H1 (cell line): ENCODE measurements around the gene FGF19. TPM values are rescaled to one million over a fixed set of nuclear protein-coding genes. Genes with fewer than 3 reads are reported as not detected.

Experiments
- CTCF ChIA-PET: fragments of 300-600 bp; sonication (Branson Sonifier 250); formaldehyde crosslinking; loops from one replicate; lab custom pipeline; 2021; ENCODE audit not compliant: partially characterized antibody; lab: Charles Lee
- POLR2A ChIA-PET: fragments of 300-600 bp; sonication (Branson Sonifier 250); formaldehyde crosslinking; loops from one replicate; lab custom pipeline; 2021; ENCODE audit warnings: inconsistent platforms; ENCODE audit not compliant: partially characterized antibody; lab: Charles Lee
- DNase-seq, 2 experiments: peaks; one replicate each; pipeline versions ENCODE4 v3.0.0 to v3.0.0-alpha.2; 2010 to 2022; ENCODE audit warnings: low spot score in 2 of 2, low read depth in 1 of 2, mixed read lengths in 1 of 2
- FAIRE-seq: peaks from 2 replicates; lab custom pipeline; 2011; peaks lifted over from hg19 to GRCh38; lab: Jason Lieb, UNC
- H2AFZ ChIP-seq: 2 replicates; pipeline ENCODE4 v1.8.1; 2012; ENCODE audit warnings: low read length, inconsistent platforms
- H2AK5ac ChIP-seq: 2 replicates; pipeline ENCODE4 v1.6.1; 2013; ENCODE audit warnings: low read depth, low read length
- H2BK120ac ChIP-seq: replicated peaks from 2 replicates; pipeline ENCODE3; 2013; ENCODE audit warnings: low read depth, low read length, inconsistent platforms
- H2BK12ac ChIP-seq: 2 replicates; pipeline ENCODE4 v1.6.1; 2013; ENCODE audit warnings: low read depth, low read length
- H2BK15ac ChIP-seq: 2 replicates; pipeline ENCODE4 v1.6.1; 2013; ENCODE audit warnings: low read length
- H2BK20ac ChIP-seq: 2 replicates; pipeline ENCODE4 v1.6.1; 2013; ENCODE audit warnings: low read length
- H2BK5ac ChIP-seq: 2 replicates; pipeline ENCODE4 v1.6.1; 2013; ENCODE audit warnings: low read depth, low read length
- H3K14ac ChIP-seq: 2 replicates; pipeline ENCODE4 v1.6.1; 2013; ENCODE audit warnings: inconsistent platforms; ENCODE audit not compliant: insufficient read length
- H3K18ac ChIP-seq: 2 replicates; pipeline ENCODE4 v1.6.1; 2013; ENCODE audit warnings: low read length; ENCODE audit errors: extremely low read depth
- H3K23ac ChIP-seq: 2 replicates; pipeline ENCODE4 v1.6.1; 2013; ENCODE audit warnings: inconsistent platforms; ENCODE audit not compliant: insufficient read length
- H3K23me2 ChIP-seq: 2 replicates; pipeline ENCODE4 v1.6.1; 2013; ENCODE audit warnings: low read depth, low read length
- H3K27ac ChIP-seq: 2 replicates; pipeline ENCODE4 v1.6.1; 2011; ENCODE audit warnings: low read depth, low read length, inconsistent platforms
- H3K27me3 ChIP-seq, 4 experiments: replicated peaks in 1 of 4; 1 replicate in 1 of 4; 2 replicates in 3 of 4; pipeline versions ENCODE4 v1.6.1 to v1.8.1; 2011 to 2013; ENCODE audit warnings: low read length in 3 of 4, mild to moderate bottlenecking in 3 of 4, inconsistent platforms in 2 of 4, mixed read lengths in 2 of 4, moderate library complexity in 1 of 4; ENCODE audit not compliant: control insufficient read depth in 3 of 4, insufficient read depth in 3 of 4; ENCODE audit errors: extremely low read depth in 1 of 4
- H3K36me3 ChIP-seq, 4 experiments: 2 replicates each; pipeline versions ENCODE4 v1.6.1 to v1.8.1; 2011 to 2013; ENCODE audit warnings: mild to moderate bottlenecking in 4 of 4, low read length in 3 of 4, moderate library complexity in 2 of 4, control low read depth in 1 of 4, inconsistent platforms in 1 of 4; ENCODE audit not compliant: insufficient read depth in 4 of 4, control insufficient read depth in 2 of 4
- H3K4ac ChIP-seq: replicated peaks from 2 replicates; pipeline ENCODE3; 2013; ENCODE audit warnings: low read length, low read depth, mixed read lengths, inconsistent platforms; ENCODE audit not compliant: insufficient read length
- H3K4me1 ChIP-seq, 4 experiments: replicated peaks in 1 of 4; 1 replicate in 1 of 4; 2 replicates in 3 of 4; pipeline versions ENCODE4 v1.6.1 to v1.8.1; 2011 to 2013; ENCODE audit warnings: low read length in 3 of 4, inconsistent platforms in 2 of 4, mixed read lengths in 1 of 4; ENCODE audit not compliant: insufficient read depth in 4 of 4, control insufficient read depth in 3 of 4
- H3K4me2 ChIP-seq, 2 experiments: 2 replicates each; pipeline versions ENCODE4 v1.6.1 to v1.8.1; 2011 to 2013; ENCODE audit warnings: low read depth in 2 of 2, low read length in 2 of 2, control low read depth in 1 of 2, inconsistent platforms in 1 of 2, mild to moderate bottlenecking in 1 of 2; ENCODE audit not compliant: insufficient read depth in 1 of 2
- H3K4me3 ChIP-seq, 4 experiments: fragments of 200-600, 300-600 bp in 1 of 4; sonication (generic), shearing (Covaris generic), sonication (Bioruptor Twin) in 1 of 4; 2 replicates each; pipeline versions ENCODE4 v1.5.1 to v1.8.1; 2011 to 2016; ENCODE audit warnings: low read length in 4 of 4, low read depth in 3 of 4, control low read depth in 2 of 4, inconsistent platforms in 2 of 4, mild to moderate bottlenecking in 2 of 4, mixed read lengths in 1 of 4, moderate library complexity in 1 of 4; ENCODE audit not compliant: insufficient read depth in 2 of 4; ENCODE audit errors: extremely low read depth in 1 of 4
- H3K56ac ChIP-seq: replicated peaks from 2 replicates; pipeline ENCODE3; 2013; ENCODE audit warnings: low read depth, mild to moderate bottlenecking, mixed read lengths, low read length, inconsistent platforms; ENCODE audit not compliant: insufficient read length
- H3K79me1 ChIP-seq: 2 replicates; pipeline ENCODE4 v1.6.1; 2013; ENCODE audit warnings: low read depth, low read length, control low read depth
- H3K79me2 ChIP-seq, 2 experiments: 2 replicates each; pipeline versions ENCODE4 v1.6.1 to v1.8.1; 2012 to 2013; ENCODE audit warnings: low read length in 2 of 2, mild to moderate bottlenecking in 2 of 2, inconsistent platforms in 1 of 2; ENCODE audit not compliant: insufficient read depth in 2 of 2, control insufficient read depth in 1 of 2
- H3K9ac ChIP-seq, 4 experiments: replicated peaks in 1 of 4; 1 replicate in 1 of 4; 2 replicates in 3 of 4; pipeline versions ENCODE4 v1.6.1 to v1.8.1; 2011 to 2013; ENCODE audit warnings: low read depth in 3 of 4, low read length in 3 of 4, control low read depth in 2 of 4, mild to moderate bottlenecking in 2 of 4, moderate library complexity in 2 of 4, inconsistent platforms in 1 of 4; ENCODE audit errors: extremely low read depth in 1 of 4
- H3K9me3 ChIP-seq, 2 experiments: 2 replicates each; pipeline versions ENCODE4 v1.6.1 to v1.8.1; 2012 to 2013; ENCODE audit warnings: mild to moderate bottlenecking in 2 of 2, moderate library complexity in 2 of 2, control low read depth in 1 of 2, inconsistent platforms in 1 of 2, low read depth in 1 of 2, low read length in 1 of 2, mixed read lengths in 1 of 2; ENCODE audit not compliant: insufficient read depth in 2 of 2
- H4K20me1 ChIP-seq, 2 experiments: replicated peaks in 1 of 2; 2 replicates each; pipeline versions ENCODE3 to v1.8.1; 2011 to 2013; ENCODE audit warnings: inconsistent platforms in 2 of 2, low read length in 2 of 2, mild to moderate bottlenecking in 1 of 2; ENCODE audit not compliant: insufficient read depth in 2 of 2, control insufficient read depth in 1 of 2
- H4K5ac ChIP-seq: 2 replicates; pipeline ENCODE4 v1.6.1; 2013; ENCODE audit warnings: low read length, low read depth, mixed read lengths, inconsistent platforms; ENCODE audit not compliant: insufficient read length
- H4K8ac ChIP-seq: 2 replicates; pipeline ENCODE4 v1.8.0; 2013; ENCODE audit warnings: mild to moderate bottlenecking, moderate library complexity, low read length, inconsistent platforms; ENCODE audit not compliant: insufficient read depth; ENCODE audit errors: extremely low read depth
- H4K91ac ChIP-seq: replicated peaks from 2 replicates; pipeline ENCODE3; 2013; ENCODE audit warnings: low read length, mixed read lengths, inconsistent platforms; ENCODE audit not compliant: insufficient read length
- ATF2 ChIP-seq: IDR thresholded peaks from 2 replicates; pipeline ENCODE4 v1.6.1; 2012; ENCODE audit warnings: low read length, inconsistent platforms
- CHD2 ChIP-seq: IDR thresholded peaks from 2 replicates; pipeline ENCODE4 v1.6.1; 2012; ENCODE audit warnings: low read length, improper control_type of control experiment
- CTCF ChIP-seq, 3 experiments: IDR thresholded peaks; 1 replicate in 2 of 3; 2 replicates in 1 of 3; pipeline versions ENCODE4 v1.5.1 to v1.6.1; 2011; ENCODE audit warnings: low read length in 3 of 3, mild to moderate bottlenecking in 3 of 3, inconsistent platforms in 2 of 3, low read depth in 1 of 3, moderate library complexity in 1 of 3; ENCODE audit not compliant: insufficient read depth in 1 of 3; ENCODE audit errors: control extremely low read depth in 1 of 3
- GTF2F1 ChIP-seq: IDR thresholded peaks from 2 replicates; pipeline ENCODE4 v1.6.1; 2012; ENCODE audit warnings: low read depth, low read length, improper control_type of control experiment, borderline replicate concordance
- POLR2A ChIP-seq, 2 experiments: IDR thresholded peaks; 1 replicate in 1 of 2; 2 replicates in 1 of 2; pipeline ENCODE4 v1.6.1; 2011; ENCODE audit warnings: low read depth in 2 of 2, low read length in 2 of 2, mild to moderate bottlenecking in 2 of 2; ENCODE audit errors: control extremely low read depth in 1 of 2
- WGBS, 2 experiments: shearing (Covaris generic) in 1 of 2; methylation state at CpG; one replicate each; pipeline versions ENCODE4 v1.1.6 to v1.1.7; 2013 to 2015; ENCODE audit warnings: low lambda C conversion rate in 2 of 2, mixed read lengths in 2 of 2, inconsistent platforms in 1 of 2, low coverage in 1 of 2, missing lambda C conversion rate in 1 of 2; ENCODE audit not compliant: insufficient replicate concordance in 2 of 2, insufficient coverage in 1 of 2, insufficient read length in 1 of 2; ENCODE audit errors: extremely low coverage in 1 of 2, missing lambda C conversion rate in 1 of 2; 5-methylcytosine and 5-hydroxymethylcytosine counted together
- polyA plus RNA-seq, 7 experiments: library from polyadenylated mRNA; depleted of rRNA in 3 of 7; stranded (reverse) in 5 of 7; unstranded in 2 of 7; fragments of >200 nt in 5 of 7; fragments of 200-250 nt in 2 of 7; gene quantifications; 1 replicate in 5 of 7; 2 replicates in 1 of 7; 4 replicates in 1 of 7; pipeline versions ENCODE4 v1.2.1 to v1.2.3, GENCODE V29; 2011 to 2013; ENCODE audit warnings: missing spikeins in 2 of 7, mixed read lengths in 2 of 7
- total RNA-seq: library from RNA; stranded (reverse); fragmentation: NEBNext Ultra II Directional; extraction: Animal tissue kit (Norgen Biotek cat#: 25700); gene quantifications from 2 replicates; pipeline ENCODE4 v1.2.1, GENCODE V29; 2021

FGF19 gene
- total and polyA plus RNA-seq, 2 of the 8 experiments (the other 6 are each of a cell fraction or from before 2014, with no cell fraction given) = 9.6 to 14.8 TPM

- H3K18ac ChIP-seq = no peak overlapping the region
- no peak overlapping the region for H3K56ac ChIP-seq
- no peak overlapping the region for H3K27ac ChIP-seq
- 0 out of 2 replicates have a peak, but pooled peaks cover 2% of the 10 kb centered on the region for H3K79me1 ChIP-seq
- H3K36me3 ChIP-seq = peaks cover 17 to 45% (median 30%) of the 10 kb centered on the region in 4 experiments
- no peak overlapping the region for H3K23ac ChIP-seq
- no peak overlapping the region for H2BK15ac ChIP-seq
- H2BK20ac ChIP-seq = no peak overlapping the region
- peak overlapping the region; percentile 81; the same call in 1 of the 2 replicates for H4K8ac ChIP-seq
- H4K5ac ChIP-seq = no peak overlapping the region
- WGBS, 2 experiments = 90% methylated on average over 27 of the region's 27 CpGs; no CpG with 5 or more reads in 1 of the 2 experiments
- ChIA-PET CTCF (interaction anchor here (0.6 to 8.4 kb wide), 10 partner anchors 9 to 554 kb away, joined by 3 to 81 read pairs (median 4); no protein-coding TSS in a partner anchor), POLR2A (interaction anchor here (0.6 to 10.9 kb wide), 8 partner anchors 9 to 905 kb away, joined by 3 to 197 read pairs (median 4); partner anchors contain the start of gene CCND1)
- no peak overlapping the region for H2AK5ac ChIP-seq
- H3K4me3 ChIP-seq = no peak overlapping the region
- peak in 1 of 2 experiments; percentile 50 for DNase-seq
- H3K79me2 ChIP-seq = no peaks in the 10 kb centered on the region
- peaks cover 5 to 18% (median 13%) of the 10 kb centered on the region in 4 experiments for H3K4me1 ChIP-seq
- H2AFZ ChIP-seq = no peak overlapping the region
- no peak overlapping the region for H2BK120ac ChIP-seq
- H3K4me2 ChIP-seq = no peak overlapping the region
- no peak overlapping the region for H3K14ac ChIP-seq
- H4K20me1 ChIP-seq = peaks cover 6 to 7% of the 10 kb centered on the region in 2 experiments
- H4K91ac ChIP-seq = no peak overlapping the region
- no peak overlapping the region for H2BK5ac ChIP-seq
- FAIRE-seq = no peak
- no peaks in the 10 kb centered on the region; the same call in 1 of the 2 replicates for H3K23me2 ChIP-seq
- no peak overlapping the region for H2BK12ac ChIP-seq
- H3K4ac ChIP-seq = no peak overlapping the region
- TF ChIP-seq ATF2 = no peak
- TF ChIP-seq CTCF (IDR thresholded peaks at IDR 0.05; ENCODE audit: control extremely low read depth in 1 of 3, insufficient read depth in 1 of 3, low read depth in 1 of 3, low read length in 3 of 3) = no peak
- no peak for TF ChIP-seq GTF2F1
- TF ChIP-seq POLR2A (IDR thresholded peaks at IDR 0.05; ENCODE audit: control extremely low read depth in 1 of 2, low read depth in 2 of 2, low read length in 2 of 2) = peak in 1 of 2 experiments; percentile 24; a peak in 1 of 3 replicates
- TF ChIP-seq CHD2 = no peak
- no peaks in the 10 kb centered on the region for H3K9me3 ChIP-seq
- H3K27me3 ChIP-seq = no peaks in the 10 kb centered on the region; a peak in 1 of 7 replicates
- H3K9ac ChIP-seq = no peak overlapping the region
These were observed 49.0 kb downstream of the FGF19 start for GRCh38 chr11:69654660-69655478.
